Neural crest cell (in vitro differentiated cells): ENCODE data around the gene ZDHHC22. TPM values are rescaled to one million over a fixed set of nuclear protein-coding genes. Genes with fewer than 3 reads are reported as not detected.

Source experiments
- DNase-seq: peaks from one replicate; pipeline ENCODE4 v3.0.0; 2021; ENCODE audit warnings: low read depth, mixed read lengths, low spot score
- H3K27ac Mint-ChIP-seq: one replicate; pipeline ENCODE4 v1.8.0; 2021; ENCODE audit warnings: mild to moderate bottlenecking, mixed read lengths; ENCODE audit not compliant: unreplicated experiment
- H3K27me3 Mint-ChIP-seq: 2 replicates; pipeline ENCODE4 v1.8.0; 2021; ENCODE audit warnings: low read depth, mild to moderate bottlenecking, mixed read lengths
- H3K36me3 Mint-ChIP-seq: 2 replicates; pipeline ENCODE4 v1.8.0; 2021; ENCODE audit warnings: low read depth, mild to moderate bottlenecking, mixed read lengths
- H3K4me1 Mint-ChIP-seq: 2 replicates; pipeline ENCODE4 v1.8.0; 2021; ENCODE audit warnings: mixed read lengths
- H3K4me3 Mint-ChIP-seq: one replicate; pipeline ENCODE4 v1.8.0; 2021; ENCODE audit warnings: mild to moderate bottlenecking, mixed read lengths
- H3K9me3 Mint-ChIP-seq: 2 replicates; pipeline ENCODE4 v1.8.0; 2021; ENCODE audit warnings: mixed read lengths
- CTCF ChIP-seq: fragments of 200-600 bp; sonication (generic); conservative IDR thresholded peaks from 2 replicates; pipeline ENCODE4 v1.5.0; 2021; ENCODE audit warnings: antibody characterized with exemption, mild to moderate bottlenecking
- total RNA-seq: library from RNA; stranded (reverse); gene quantifications from 2 replicates; pipeline ENCODE4 v1.2.1, GENCODE V29; 2021

ZDHHC22 gene
- total RNA-seq, 1 donor from 2014 or later, result 5.6 TPM

- TF ChIP-seq CTCF, result peak; percentile 47
- peak overlapping the region; percentile 78 for H3K4me3 Mint-ChIP-seq
- DNase-seq, result no peak
- peaks cover 37% of the 10 kb centered on the region for H3K27me3 Mint-ChIP-seq
- H3K36me3 Mint-ChIP-seq, result no peaks in the 10 kb centered on the region
- no peaks in the 10 kb centered on the region for H3K9me3 Mint-ChIP-seq
- H3K4me1 Mint-ChIP-seq, result peaks cover 31% of the 10 kb centered on the region
- H3K27ac Mint-ChIP-seq, result peak overlapping the region; percentile 37
Observed at GRCh38 chr14:77125281-77125801, 16.2 kb downstream of the ZDHHC22 start.

- peaks cover 31% of the 10 kb centered on the region for H3K4me1 Mint-ChIP-seq
- peak; percentile 53 for DNase-seq
- peak overlapping the region; percentile 80 for H3K4me3 Mint-ChIP-seq
- TF ChIP-seq CTCF, result peak; percentile 82
- no peaks in the 10 kb centered on the region for H3K36me3 Mint-ChIP-seq
- no peak overlapping the region for H3K27ac Mint-ChIP-seq
- H3K27me3 Mint-ChIP-seq, result peaks cover 36% of the 10 kb centered on the region
- H3K9me3 Mint-ChIP-seq, result no peaks in the 10 kb centered on the region
Observed at GRCh38 chr14:77124345-77125280, 17.0 kb downstream of the ZDHHC22 start.

- TF ChIP-seq CTCF, result no peak
- Mint-ChIP-seq H3K27ac (no peak overlapping the region), H3K4me1 (peaks cover 31% of the 10 kb centered on the region), H3K4me3 (peak overlapping the region; percentile 80), H3K27me3 (peaks cover 31% of the 10 kb centered on the region), H3K9me3 (no peaks in the 10 kb centered on the region), H3K36me3 (no peaks in the 10 kb centered on the region)
- no peak for DNase-seq
Observed at GRCh38 chr14:77123381-77124325, 17.9 kb downstream of the ZDHHC22 start.

GRCh38 chr14:77122526-77123125 lies 19.0 kb downstream of the ZDHHC22 start:
- TF ChIP-seq CTCF, result no peak
- Mint-ChIP-seq H3K9me3 (no peaks in the 10 kb centered on the region), H3K27me3 (peaks cover 26% of the 10 kb centered on the region), H3K36me3 (no peaks in the 10 kb centered on the region), H3K4me3 (peak overlapping the region; percentile 8), H3K27ac (no peak overlapping the region), H3K4me1 (peaks cover 31% of the 10 kb centered on the region)
- DNase-seq, result no peak
